Mesothelial cell of epicardium (in vitro differentiated cells): Measurements from ENCODE around the gene SLC16A5. TPM values are rescaled to one million over a fixed set of nuclear protein-coding genes. Genes with fewer than 3 reads are reported as not detected.
A peak's percentile ranks its signal among the peaks of the same experiment; 100 is the strongest.

Experiments
- DNase-seq, 2 experiments: peaks; one replicate each; pipeline ENCODE4 v3.0.0; 2021; ENCODE audit warnings: low spot score in 2 of 2; ENCODE audit not compliant: unreplicated experiment in 2 of 2
- H3K27ac Mint-ChIP-seq: 2 replicates; pipeline ENCODE4 v1.8.0; 2021; ENCODE audit warnings: mixed read lengths
- H3K27me3 Mint-ChIP-seq: 2 replicates; pipeline ENCODE4 v1.8.0; 2021; ENCODE audit warnings: low read depth, mixed read lengths
- H3K36me3 Mint-ChIP-seq: 2 replicates; pipeline ENCODE4 v1.8.0; 2021; ENCODE audit warnings: mixed read lengths
- H3K4me1 Mint-ChIP-seq: 2 replicates; pipeline ENCODE4 v1.8.0; 2021; ENCODE audit warnings: mixed read lengths
- H3K4me3 Mint-ChIP-seq: 2 replicates; pipeline ENCODE4 v1.8.0; 2021; ENCODE audit warnings: mild to moderate bottlenecking, moderate library complexity, mixed read lengths
- H3K9me3 Mint-ChIP-seq: 2 replicates; pipeline ENCODE4 v1.8.0; 2021; ENCODE audit warnings: mixed read lengths
- total RNA-seq: library from RNA; stranded (reverse); gene quantifications from 3 replicates; pipeline ENCODE4 v1.2.1, GENCODE V29; 2021
- TF ChIP-seq, protein P1 (sequence below): fragments of 200-600 bp; sonication (generic); IDR thresholded peaks from one replicate; pipeline ENCODE4 v1.5.0; 2021; ENCODE audit warnings: antibody characterized with exemption; ENCODE audit not compliant: unreplicated experiment

The SLC16A5 gene
- total RNA-seq, 1 donor from 2014 or later: 46.4 TPM

DNA sequence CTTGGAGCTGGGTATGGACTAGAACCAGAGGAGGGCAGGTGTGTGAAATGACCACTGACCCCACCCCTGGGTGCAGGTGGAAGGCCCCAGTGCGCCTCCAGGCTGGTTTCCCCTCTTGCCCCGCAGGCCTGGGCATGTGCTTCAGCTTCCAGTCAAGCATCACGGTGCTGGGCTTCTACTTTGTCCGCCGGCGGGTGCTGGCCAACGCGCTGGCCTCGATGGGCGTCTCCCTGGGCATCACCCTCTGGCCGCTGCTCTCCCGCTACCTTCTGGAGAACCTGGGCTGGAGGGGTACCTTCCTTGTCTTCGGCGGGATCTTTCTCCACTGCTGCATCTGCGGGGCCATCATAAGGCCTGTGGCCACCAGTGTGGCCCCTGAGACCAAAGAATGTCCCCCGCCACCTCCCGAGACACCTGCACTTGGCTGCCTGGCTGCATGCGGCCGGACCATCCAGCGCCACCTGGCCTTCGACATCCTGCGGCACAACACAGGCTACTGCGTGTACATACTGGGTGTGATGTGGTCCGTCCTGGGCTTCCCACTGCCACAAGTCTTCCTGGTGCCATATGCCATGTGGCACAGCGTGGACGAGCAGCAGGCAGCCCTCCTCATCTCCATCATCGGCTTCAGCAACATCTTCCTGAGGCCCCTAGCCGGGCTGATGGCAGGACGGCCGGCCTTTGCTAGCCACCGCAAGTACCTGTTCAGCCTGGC is 12.3 kb downstream of the SLC16A5 start:
- H3K27ac Mint-ChIP-seq: no peak overlapping the region
- DNase-seq: no peak

DNA sequence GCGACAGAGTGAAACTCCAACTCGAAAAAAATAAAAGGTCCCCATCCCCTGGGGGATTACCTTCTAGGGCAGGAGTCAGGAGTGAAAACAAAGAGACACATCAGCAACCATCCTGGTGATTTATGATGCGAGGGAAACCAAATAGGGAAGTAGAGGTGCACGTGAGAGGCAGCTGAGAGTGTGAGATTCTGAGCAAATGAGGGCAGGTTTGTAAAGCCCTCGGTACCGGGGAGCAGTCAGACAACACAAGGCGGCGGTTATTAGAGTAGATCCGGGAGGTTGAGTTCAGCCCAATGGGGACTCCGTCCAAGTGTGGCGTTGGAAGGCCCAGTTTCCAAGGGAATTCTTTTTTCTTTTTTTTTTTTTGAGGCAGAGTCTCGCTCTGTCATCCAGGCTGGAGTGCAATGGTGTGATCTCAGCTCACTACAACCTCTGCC is 14.6 kb downstream of the SLC16A5 start:
- peaks cover 6% of the 10 kb centered on the region for H3K4me1 Mint-ChIP-seq
- H3K36me3 Mint-ChIP-seq: peaks cover 33% of the 10 kb centered on the region
- no peak overlapping the region for H3K4me3 Mint-ChIP-seq
- no peaks in the 10 kb centered on the region for H3K27me3 Mint-ChIP-seq
- TF ChIP-seq, protein P1, sequence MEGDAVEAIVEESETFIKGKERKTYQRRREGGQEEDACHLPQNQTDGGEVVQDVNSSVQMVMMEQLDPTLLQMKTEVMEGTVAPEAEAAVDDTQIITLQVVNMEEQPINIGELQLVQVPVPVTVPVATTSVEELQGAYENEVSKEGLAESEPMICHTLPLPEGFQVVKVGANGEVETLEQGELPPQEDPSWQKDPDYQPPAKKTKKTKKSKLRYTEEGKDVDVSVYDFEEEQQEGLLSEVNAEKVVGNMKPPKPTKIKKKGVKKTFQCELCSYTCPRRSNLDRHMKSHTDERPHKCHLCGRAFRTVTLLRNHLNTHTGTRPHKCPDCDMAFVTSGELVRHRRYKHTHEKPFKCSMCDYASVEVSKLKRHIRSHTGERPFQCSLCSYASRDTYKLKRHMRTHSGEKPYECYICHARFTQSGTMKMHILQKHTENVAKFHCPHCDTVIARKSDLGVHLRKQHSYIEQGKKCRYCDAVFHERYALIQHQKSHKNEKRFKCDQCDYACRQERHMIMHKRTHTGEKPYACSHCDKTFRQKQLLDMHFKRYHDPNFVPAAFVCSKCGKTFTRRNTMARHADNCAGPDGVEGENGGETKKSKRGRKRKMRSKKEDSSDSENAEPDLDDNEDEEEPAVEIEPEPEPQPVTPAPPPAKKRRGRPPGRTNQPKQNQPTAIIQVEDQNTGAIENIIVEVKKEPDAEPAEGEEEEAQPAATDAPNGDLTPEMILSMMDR: no peak
- no peak overlapping the region for H3K27ac Mint-ChIP-seq
- no peaks in the 10 kb centered on the region for H3K9me3 Mint-ChIP-seq
- DNase-seq: no peak

More for the DNA sequence above, 12.3 kb downstream of the SLC16A5 start:
- Mint-ChIP-seq H3K9me3 (no peaks in the 10 kb centered on the region), H3K36me3 (peaks cover 30% of the 10 kb centered on the region), H3K4me3 (no peak overlapping the region), H3K27me3 (no peaks in the 10 kb centered on the region), H3K4me1 (peaks cover 16% of the 10 kb centered on the region)
- TF ChIP-seq, protein P1: no peak

DNA sequence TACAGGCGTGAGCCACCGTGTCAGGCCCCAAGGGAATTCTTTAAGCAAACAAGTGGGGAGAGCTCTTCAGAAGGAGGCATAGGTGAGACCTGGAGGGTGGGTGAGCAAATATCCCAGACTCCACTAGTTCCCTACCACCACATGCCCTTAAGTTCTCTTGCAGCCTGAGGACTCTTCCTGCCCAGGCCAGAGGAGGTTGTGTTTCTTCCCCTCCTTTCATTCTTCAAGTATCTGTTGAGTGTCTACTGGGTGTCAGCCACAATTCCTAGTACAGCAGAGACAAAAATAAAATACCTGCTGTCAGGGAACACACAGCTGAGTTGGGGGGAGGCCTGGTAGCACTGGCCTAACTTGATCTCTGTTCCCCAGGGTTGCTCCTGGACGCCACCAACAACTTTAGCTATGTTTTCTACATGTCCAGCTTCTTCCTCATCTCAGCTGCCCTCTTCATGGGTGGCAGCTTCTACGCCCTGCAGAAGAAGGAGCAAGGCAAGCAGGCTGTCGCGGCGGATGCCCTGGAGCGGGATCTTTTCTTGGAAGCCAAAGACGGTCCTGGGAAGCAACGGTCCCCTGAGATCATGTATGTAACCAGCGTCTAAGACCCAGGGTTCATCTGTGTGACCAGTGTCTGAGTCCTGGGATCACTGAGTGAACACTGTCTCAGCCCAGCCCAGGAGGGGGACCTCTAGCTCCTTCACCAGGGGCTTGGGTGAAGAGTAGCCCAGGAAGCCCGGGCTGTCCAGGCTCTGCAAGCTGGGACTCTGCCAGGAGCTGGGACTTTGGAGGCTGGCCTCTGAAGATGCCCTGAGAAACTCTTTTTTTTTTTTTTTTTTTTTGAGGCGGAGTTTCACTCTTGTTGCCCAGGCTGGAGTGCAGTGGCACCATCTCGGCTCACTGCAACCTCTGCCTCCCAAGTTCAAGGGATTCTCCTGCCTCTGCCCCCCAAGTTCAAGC is 16.1 kb downstream of the SLC16A5 start:
- DNase-seq: no peak
- H3K27me3 Mint-ChIP-seq: peaks cover 5% of the 10 kb centered on the region
- no peak overlapping the region for H3K4me3 Mint-ChIP-seq
- H3K9me3 Mint-ChIP-seq: no peaks in the 10 kb centered on the region
- TF ChIP-seq, protein P1: no peak
- peaks cover 28% of the 10 kb centered on the region for H3K36me3 Mint-ChIP-seq
- peaks cover 6% of the 10 kb centered on the region for H3K4me1 Mint-ChIP-seq
- H3K27ac Mint-ChIP-seq: no peak overlapping the region

DNA sequence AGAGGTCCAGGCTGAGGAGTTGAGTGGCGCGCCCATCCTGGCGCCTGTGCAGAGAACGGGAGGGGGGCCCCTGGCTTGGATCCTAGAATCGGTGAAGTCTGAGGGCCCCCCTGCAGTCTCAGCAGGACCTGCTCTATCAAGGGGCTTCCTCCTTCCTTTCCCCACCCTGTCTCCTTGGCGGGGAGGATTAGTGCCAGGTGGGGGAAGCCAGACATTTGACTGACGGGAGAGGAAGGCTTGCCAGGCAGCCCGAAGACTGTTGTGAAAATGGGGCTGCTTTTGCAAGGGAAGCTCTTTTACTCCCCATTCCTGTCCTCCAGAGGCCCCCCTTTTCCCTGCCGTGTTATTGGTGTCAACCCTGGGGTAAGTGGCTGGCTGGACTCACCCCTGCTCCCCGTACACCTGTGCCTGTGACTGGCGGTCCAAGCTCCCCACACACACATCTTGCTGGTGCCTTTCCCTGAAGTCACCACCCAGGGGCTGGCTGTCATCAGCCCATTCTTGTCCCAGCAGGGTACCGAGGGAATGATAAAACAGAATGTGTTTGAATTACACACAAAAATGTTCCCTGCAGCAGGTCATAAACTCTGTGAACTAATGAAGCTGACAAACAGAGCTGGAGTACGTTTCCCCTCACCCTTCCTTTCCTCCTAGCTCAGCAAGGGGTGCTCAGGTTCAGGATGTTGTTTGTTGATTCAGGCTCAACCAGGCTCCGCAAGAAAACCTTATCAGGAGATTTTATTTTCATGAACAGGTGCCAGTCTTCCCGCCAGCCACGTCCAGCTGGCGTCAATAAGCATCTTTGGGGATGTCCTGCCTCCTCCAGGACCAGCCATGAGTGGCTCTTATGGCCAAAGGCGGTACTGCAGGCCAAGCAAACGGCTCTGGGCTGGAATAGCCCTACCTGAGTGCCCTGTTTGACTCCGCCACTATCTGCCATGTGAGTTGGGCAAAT is 17.6 kb downstream of the SLC16A5 start:
- peaks cover 21% of the 10 kb centered on the region for H3K36me3 Mint-ChIP-seq
- peaks cover 7% of the 10 kb centered on the region for H3K27me3 Mint-ChIP-seq
- no peak overlapping the region for H3K4me3 Mint-ChIP-seq
- peaks cover 9% of the 10 kb centered on the region for H3K4me1 Mint-ChIP-seq
- TF ChIP-seq, protein P1: peak; percentile 83
- no peak overlapping the region for H3K27ac Mint-ChIP-seq
- DNase-seq: no peak
- no peaks in the 10 kb centered on the region for H3K9me3 Mint-ChIP-seq

DNA sequence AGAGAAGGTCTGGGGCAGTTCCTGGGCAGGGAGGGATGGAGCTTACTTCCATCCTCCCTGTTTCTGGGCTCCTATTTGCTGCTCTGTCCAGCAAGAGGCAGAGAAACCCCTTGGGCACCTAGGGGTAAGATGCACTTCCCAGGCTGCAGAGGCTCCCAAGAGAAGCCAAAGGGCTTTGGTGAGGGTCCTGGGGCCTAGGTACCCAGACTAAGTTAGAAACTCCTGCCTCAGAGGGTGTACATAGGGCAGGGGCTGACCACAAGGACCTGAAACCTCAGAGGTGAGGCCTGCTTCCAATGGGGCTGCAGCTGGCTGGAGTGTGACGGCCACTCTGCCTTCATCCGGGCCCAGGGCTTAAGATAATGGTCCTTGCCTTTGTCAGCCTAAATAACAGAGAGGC is 20.4 kb downstream of the SLC16A5 start:
- TF ChIP-seq, protein P1: no peak
- no peak for DNase-seq
- peaks cover 11% of the 10 kb centered on the region for H3K4me1 Mint-ChIP-seq

More for the DNA sequence above, 20.4 kb downstream of the SLC16A5 start:
- Mint-ChIP-seq H3K4me3 (peak overlapping the region; percentile 82), H3K36me3 (peaks cover 21% of the 10 kb centered on the region), H3K27me3 (peaks cover 7% of the 10 kb centered on the region), H3K27ac (no peak overlapping the region), H3K9me3 (no peaks in the 10 kb centered on the region)
